Kidney epithelial cell (primary cell): ENCODE data around the gene GPR158. TPM values are rescaled to one million over a fixed set of nuclear protein-coding genes. Genes with fewer than 3 reads are reported as not detected.
"Not testable (repeated sequence)": the region's sequence is repeated elsewhere in the genome, so short reads cannot be mapped to it uniquely, and the experiment has no call there.

Source experiments
- DNase-seq: peaks from one replicate; pipeline ENCODE4 v3.0.0-alpha.2; 2010; ENCODE audit warnings: low read depth
- H3K27me3 ChIP-seq: 2 replicates; pipeline ENCODE4 v1.6.0; 2011; ENCODE audit warnings: low read length; ENCODE audit not compliant: control insufficient read depth, insufficient read depth
- H3K36me3 ChIP-seq: 2 replicates; pipeline ENCODE4 v1.5.1; 2011; ENCODE audit warnings: low read length; ENCODE audit not compliant: control insufficient read depth, insufficient read depth
- H3K4me3 ChIP-seq: 2 replicates; pipeline ENCODE4 v1.5.1; 2011; ENCODE audit warnings: low read depth, mild to moderate bottlenecking, control low read depth, low read length
- total RNA-seq: library from RNA; depleted of rRNA; stranded (reverse); fragments of >200 nt; gene quantifications from 2 replicates; pipeline ENCODE4 v1.2.3, GENCODE V29; 2015
- TF ChIP-seq, protein P1 (sequence below): IDR thresholded peaks from 2 replicates; pipeline ENCODE4 v1.5.1; 2011; ENCODE audit warnings: mild to moderate bottlenecking, moderate library complexity, low read length, control low read depth, inconsistent platforms; ENCODE audit not compliant: insufficient read depth, poor library complexity, severe bottlenecking

The GPR158 gene
- total RNA-seq, 1 donor from 2014 or later = not detected

- no peak for DNase-seq
- TF ChIP-seq, protein P1, sequence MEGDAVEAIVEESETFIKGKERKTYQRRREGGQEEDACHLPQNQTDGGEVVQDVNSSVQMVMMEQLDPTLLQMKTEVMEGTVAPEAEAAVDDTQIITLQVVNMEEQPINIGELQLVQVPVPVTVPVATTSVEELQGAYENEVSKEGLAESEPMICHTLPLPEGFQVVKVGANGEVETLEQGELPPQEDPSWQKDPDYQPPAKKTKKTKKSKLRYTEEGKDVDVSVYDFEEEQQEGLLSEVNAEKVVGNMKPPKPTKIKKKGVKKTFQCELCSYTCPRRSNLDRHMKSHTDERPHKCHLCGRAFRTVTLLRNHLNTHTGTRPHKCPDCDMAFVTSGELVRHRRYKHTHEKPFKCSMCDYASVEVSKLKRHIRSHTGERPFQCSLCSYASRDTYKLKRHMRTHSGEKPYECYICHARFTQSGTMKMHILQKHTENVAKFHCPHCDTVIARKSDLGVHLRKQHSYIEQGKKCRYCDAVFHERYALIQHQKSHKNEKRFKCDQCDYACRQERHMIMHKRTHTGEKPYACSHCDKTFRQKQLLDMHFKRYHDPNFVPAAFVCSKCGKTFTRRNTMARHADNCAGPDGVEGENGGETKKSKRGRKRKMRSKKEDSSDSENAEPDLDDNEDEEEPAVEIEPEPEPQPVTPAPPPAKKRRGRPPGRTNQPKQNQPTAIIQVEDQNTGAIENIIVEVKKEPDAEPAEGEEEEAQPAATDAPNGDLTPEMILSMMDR = no peak
- Histone ChIP-seq H3K27me3 (no peaks in the 10 kb centered on the region), H3K4me3 (no peak overlapping the region), H3K36me3 (no peaks in the 10 kb centered on the region)
Measured at GRCh38 chr10:25382029-25382810, 207.4 kb downstream of the GPR158 start.

DNA sequence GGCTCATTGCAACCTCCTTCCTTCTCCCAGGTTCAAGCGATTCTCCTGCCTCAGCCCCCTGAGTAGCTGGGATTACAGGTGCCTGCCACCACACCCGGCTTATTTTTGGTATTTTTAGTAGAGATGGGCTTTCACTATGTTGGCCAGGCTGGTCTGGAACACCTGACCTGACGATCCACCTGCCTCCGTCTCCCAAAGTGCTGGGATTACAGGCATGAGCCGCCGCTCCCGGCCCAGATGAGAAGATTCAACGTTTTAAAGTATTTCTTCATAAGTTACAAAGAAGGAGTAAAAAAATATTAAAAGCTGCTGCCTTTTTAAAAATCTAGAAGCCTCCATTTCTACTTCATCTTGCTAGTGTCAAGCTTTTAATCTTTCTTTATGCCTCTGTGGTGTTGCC is 208.1 kb downstream of the GPR158 start:
- H3K4me3 ChIP-seq, H3K27me3 ChIP-seq, H3K36me3 ChIP-seq, DNase-seq: not testable (repeated sequence)

GRCh38 chr10:25383686-25384085 is 208.9 kb downstream of the GPR158 start:
- TF ChIP-seq, protein P1 = no peak
- H3K4me3 ChIP-seq = no peak overlapping the region
- no peaks in the 10 kb centered on the region for H3K36me3 ChIP-seq
- DNase-seq = no peak
- H3K27me3 ChIP-seq = no peaks in the 10 kb centered on the region

GRCh38 chr10:25384618-25385017 is 209.8 kb downstream of the GPR158 start:
- no peaks in the 10 kb centered on the region for H3K27me3 ChIP-seq
- no peaks in the 10 kb centered on the region for H3K36me3 ChIP-seq
- TF ChIP-seq, protein P1 = no peak
- H3K4me3 ChIP-seq = no peak overlapping the region
- DNase-seq = no peak

DNA sequence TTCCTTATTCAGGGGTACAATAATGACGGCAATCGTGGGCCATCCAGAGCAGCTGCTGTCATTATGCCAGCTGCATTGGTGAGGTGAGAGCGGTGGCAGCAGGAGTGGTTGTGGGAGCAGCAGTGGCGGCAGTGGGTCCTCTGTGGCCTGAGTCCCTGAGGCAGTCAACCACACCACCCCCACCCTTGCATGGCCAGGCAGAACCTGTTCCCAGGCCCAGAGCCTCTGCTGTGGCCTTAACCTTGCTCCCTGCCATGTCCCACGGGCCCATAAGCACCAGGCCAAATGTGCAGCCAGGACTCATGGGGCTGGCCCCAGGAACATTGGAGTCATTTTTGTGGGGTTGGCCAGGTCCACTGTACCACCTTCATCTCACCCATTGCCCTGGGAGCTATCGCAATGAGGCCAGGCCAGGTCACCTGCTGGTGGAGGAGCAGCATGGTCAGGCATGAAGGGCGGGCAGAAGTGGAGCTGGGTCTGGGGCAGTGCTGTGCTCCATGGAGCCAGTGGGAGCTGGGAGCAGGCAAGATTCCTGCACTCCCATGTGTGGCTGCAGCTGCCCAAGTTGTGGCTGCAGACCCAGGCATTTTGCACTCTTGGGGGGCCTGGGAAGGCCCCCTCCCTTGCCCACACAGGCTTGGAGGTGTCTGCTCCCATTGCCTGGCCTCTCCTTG is 213.5 kb downstream of the GPR158 start:
- H3K36me3 ChIP-seq = no peaks in the 10 kb centered on the region
- no peaks in the 10 kb centered on the region for H3K27me3 ChIP-seq
- no peak for DNase-seq
- H3K4me3 ChIP-seq = no peak overlapping the region
- TF ChIP-seq, protein P1 = no peak

DNA sequence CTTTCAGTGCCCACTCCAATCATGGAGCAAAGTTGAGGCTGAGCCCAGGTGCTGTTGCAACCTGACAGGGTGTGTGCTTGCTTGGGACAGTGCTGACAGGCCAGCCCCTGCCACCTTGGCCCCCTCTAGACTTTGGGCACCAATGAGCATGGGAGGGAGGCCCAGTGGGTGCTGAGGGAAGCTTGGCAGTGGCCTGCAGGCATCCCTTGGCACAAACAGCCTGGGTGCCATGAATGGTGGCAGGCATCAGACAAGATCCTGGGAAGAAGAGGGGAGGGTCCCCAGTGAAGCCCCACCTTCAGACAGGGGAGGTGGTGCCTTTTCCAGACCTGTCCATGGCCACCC is 214.0 kb downstream of the GPR158 start:
- Histone ChIP-seq H3K36me3 (no peaks in the 10 kb centered on the region), H3K27me3 (no peaks in the 10 kb centered on the region), H3K4me3 (no peak overlapping the region)
- TF ChIP-seq, protein P1 = no peak
- no peak for DNase-seq
